A549 treated with RU486 at 1 μM for 4 hours (cell line): Measurements from ENCODE around the gene PTPRK. TPM values are rescaled to one million over a fixed set of nuclear protein-coding genes. Genes with fewer than 3 reads are reported as not detected.

Source experiments
- total RNA-seq: library from RNA; stranded (reverse); fragments of 200-300 nt; extraction: Qiagen RNA extraction; gene quantifications from 5 replicates; pipeline ENCODE4 v1.2.3, GENCODE V29; 2022; ENCODE audit warnings: low read depth

Gene PTPRK
- total RNA-seq = 13.0 to 17.5 TPM (median 15.1 TPM) in 5 replicates

DNA sequence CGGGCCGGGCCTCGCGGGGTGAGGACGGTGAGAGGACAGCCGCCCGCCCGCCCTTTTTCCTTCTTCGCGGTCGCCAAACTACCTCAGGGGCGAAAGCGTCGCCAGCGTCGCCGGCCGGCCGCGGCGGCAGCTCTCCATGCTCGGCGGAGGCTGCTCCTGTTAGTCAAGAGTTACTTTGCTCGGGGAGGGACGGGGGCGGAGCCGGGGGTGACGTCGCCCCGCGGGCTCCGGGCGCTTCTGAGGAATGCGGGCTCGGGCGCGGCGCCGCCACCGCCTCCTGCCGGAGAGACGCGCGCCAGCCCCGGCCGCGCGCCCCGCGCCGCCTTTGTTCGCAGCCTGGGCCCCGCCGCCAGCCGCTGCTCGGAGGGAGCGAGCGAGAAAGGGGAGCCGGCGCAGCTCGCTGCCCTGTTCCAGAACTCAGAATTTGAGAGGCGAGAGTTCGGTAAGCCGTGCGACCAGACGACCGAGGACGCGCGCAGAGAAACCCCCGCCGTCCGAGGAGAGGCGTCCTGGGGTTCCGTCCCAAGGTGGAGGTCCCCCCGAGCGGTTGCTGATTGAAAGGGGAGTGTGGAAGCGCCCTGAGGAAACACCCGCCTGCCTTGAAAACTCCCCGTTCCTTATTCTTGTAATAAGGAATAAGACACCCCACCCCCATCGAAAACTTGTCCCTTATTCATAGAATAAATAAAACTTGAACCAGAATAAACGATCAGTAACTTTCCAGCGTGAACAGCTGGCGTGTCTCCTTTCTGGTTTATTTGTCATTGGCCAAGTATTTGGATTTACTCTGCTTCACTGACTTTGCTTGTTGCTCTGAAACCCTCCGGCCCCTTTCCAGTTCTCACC lies at the start of gene PTPRK:
Gene PTPRK (minus strand): TSS at position 164 of the 846 bp plus-strand sequence. CDS start 241 bp downstream, outside the sequence.

